ENCODE data around the gene CSTA.

CSTA gene

DNA sequence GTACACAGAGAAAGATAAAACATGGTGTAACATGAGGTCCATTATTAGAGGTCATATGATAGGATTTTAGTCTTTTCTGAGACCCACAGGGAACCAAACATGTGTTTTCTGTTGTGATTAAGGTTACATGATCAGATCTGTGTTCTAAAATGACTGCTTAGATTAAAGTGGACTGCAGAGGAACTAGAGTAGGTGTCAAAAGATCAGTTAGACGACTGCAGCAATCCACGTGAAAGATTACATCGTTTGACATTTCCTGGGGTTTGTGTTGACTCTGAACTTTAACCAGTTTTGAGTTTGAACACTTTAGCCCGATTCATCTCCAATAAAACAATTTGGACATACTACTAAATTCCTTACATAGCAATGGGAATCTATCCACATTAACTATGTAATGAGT lies 52.9 kb downstream of the CSTA start:
- H3K27me3 ChIP-seq: no peaks in the 10 kb centered on the region
- peaks cover 0 to 8% (median 6%) of the 10 kb centered on the region in 4 donors for H3K4me1 ChIP-seq
- H3K27ac ChIP-seq: no peak overlapping the region
- no peaks in the 10 kb centered on the region for H3K9me3 ChIP-seq
- DNase-seq: no peak
- intact Hi-C loops (cut with DNase I; ENCODE audit: low total_unique reads): no loop called here
- H3K36me3 ChIP-seq: no peaks in the 10 kb centered on the region
- no peak for TF ChIP-seq CTCF (IDR thresholded peaks at IDR 0.05)
- H3K4me3 ChIP-seq: no peak overlapping the region

- TF ChIP-seq CTCF (IDR thresholded peaks at IDR 0.05): no peak
- Histone ChIP-seq H3K4me3 (peak within 1 kb of the TSS; percentile 72 to 82), H3K4me1 (peaks cover 0 to 24% (median 12%) of the 10 kb centered on the region in 4 donors), H3K27ac (peak within 1 kb of the TSS; percentile 87 to 90), H3K9me3 (no peaks in the 10 kb centered on the region), H3K36me3 (no peaks in the 10 kb centered on the region), H3K27me3 (no peaks in the 10 kb centered on the region)
- peak; percentile 89 to 90 for DNase-seq
- intact Hi-C loops (cut with DNase I; ENCODE audit: low total_unique reads): loop anchor here (10.0 kb wide), 1 partner anchor 302 kb away; the partner anchor contains the start of gene PARP14
These were observed 58.0 kb downstream of the CSTA start, which contains the start of gene MIX23 for GRCh38 chr3:122382888-122383666. Gene MIX23 (minus strand): TSS chr3:122383231. CDS start chr3:122383224, 7 bp downstream.

- intact Hi-C loops (cut with DNase I; ENCODE audit: low total_unique reads): loop anchor here (10.0 kb wide), 1 partner anchor 301 kb away; the partner anchor contains the start of gene PARP14
- Histone ChIP-seq H3K9me3 (no peaks in the 10 kb centered on the region), H3K27ac (peak within 1 kb of the TSS; percentile 87 to 90), H3K27me3 (no peaks in the 10 kb centered on the region), H3K4me3 (peak within 1 kb of the TSS; percentile 72 to 82), H3K36me3 (no peaks in the 10 kb centered on the region), H3K4me1 (peaks cover 0 to 24% (median 12%) of the 10 kb centered on the region in 4 donors)
- peak; percentile 94 to 96 for DNase-seq
- TF ChIP-seq CTCF (IDR thresholded peaks at IDR 0.05): peak; percentile 38 to 48
These were observed 59.0 kb downstream of the CSTA start, which contains the start of gene FAM162A for GRCh38 chr3:122383771-122384697. Gene FAM162A (plus strand): TSS chr3:122384182. CDS start chr3:122384266, 84 bp downstream.

GRCh38 chr3:122387709-122388108 lies 62.7 kb downstream of the CSTA start:
- no peak for TF ChIP-seq CTCF (IDR thresholded peaks at IDR 0.05)
- no peaks in the 10 kb centered on the region for H3K9me3 ChIP-seq
- no peak overlapping the region for H3K4me3 ChIP-seq
- no peak overlapping the region for H3K27ac ChIP-seq
- no peaks in the 10 kb centered on the region for H3K36me3 ChIP-seq
- H3K27me3 ChIP-seq: no peaks in the 10 kb centered on the region
- peaks cover 0 to 15% (median 6%) of the 10 kb centered on the region in 4 donors for H3K4me1 ChIP-seq
- DNase-seq: no peak
- intact Hi-C loops (cut with DNase I; ENCODE audit: low total_unique reads): loop anchor here (10.0 kb wide), 1 partner anchor 297 kb away; the partner anchor contains the start of gene PARP14

GRCh38 chr3:122389197-122389596 lies 64.1 kb downstream of the CSTA start:
- H3K4me3 ChIP-seq: no peak overlapping the region
- H3K27ac ChIP-seq: no peak overlapping the region
- H3K36me3 ChIP-seq: no peaks in the 10 kb centered on the region
- intact Hi-C loops (cut with DNase I; ENCODE audit: low total_unique reads): loop anchor here (10.0 kb wide), 1 partner anchor 296 kb away; the partner anchor contains the start of gene PARP14
- H3K4me1 ChIP-seq: peaks cover 0 to 15% (median 6%) of the 10 kb centered on the region in 4 donors
- no peak for DNase-seq
- no peaks in the 10 kb centered on the region for H3K27me3 ChIP-seq
- no peak for TF ChIP-seq CTCF (IDR thresholded peaks at IDR 0.05)
- no peaks in the 10 kb centered on the region for H3K9me3 ChIP-seq

All from tibial artery (tissue), 4 donors.